NT2/D1 (cell line): ENCODE results near the gene CGB3.
"Not testable (repeated sequence)": the region's sequence is repeated elsewhere in the genome, so short reads cannot be mapped to it uniquely, and the experiment has no call there.

ENCODE experiments used
- YY1 ChIP-seq: IDR thresholded peaks from 2 replicates; pipeline ENCODE4 v1.6.1; 2011; ENCODE audit not compliant: insufficient read length, insufficient read depth
- ZNF274 ChIP-seq: IDR thresholded peaks from 2 replicates; pipeline ENCODE4 v1.6.1; 2011; ENCODE audit warnings: mild to moderate bottlenecking, low read depth, low read length

DNA sequence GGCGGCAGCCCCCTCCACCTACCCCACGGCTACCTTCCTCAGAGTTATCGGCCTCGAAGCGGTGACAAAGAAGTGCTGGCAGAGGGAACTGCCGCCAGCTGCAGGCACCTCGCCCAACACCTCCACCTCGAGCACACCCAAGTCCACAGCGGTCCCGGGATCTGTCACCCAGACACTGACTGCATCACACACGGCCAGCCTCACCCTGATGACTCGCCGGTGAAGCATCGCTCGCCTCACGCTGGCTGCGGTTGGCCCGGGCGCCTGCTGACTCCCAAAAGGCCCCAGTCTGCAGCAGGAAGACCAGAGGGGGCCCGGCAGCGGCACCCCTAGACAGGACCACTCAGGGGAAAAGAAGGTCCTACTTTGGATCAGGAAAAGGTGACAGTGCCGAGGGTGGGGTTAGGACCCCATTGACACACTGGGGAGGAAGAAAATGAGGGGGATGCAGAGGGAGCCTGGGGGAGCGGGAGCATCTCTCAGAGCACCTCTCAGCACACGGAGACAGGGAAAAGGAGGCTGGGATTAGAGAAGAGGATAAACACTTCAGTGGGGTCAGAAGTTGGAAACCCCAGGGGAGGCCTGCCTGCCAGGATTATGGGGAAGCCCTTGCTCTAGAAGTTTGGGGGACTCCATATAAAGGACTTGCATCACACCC is 26.4 kb upstream of the CGB3 start:
- not testable (repeated sequence) for TF ChIP-seq ZNF274, YY1
